NCI-H2196 (cell line): ENCODE results near the gene FBXL14.

Experiments
- DNase-seq: peaks from one replicate; lab custom pipeline; 2025; ENCODE audit not compliant: unreplicated experiment; lab: John Stamatoyannopoulos, UW

Gene FBXL14, protein sequence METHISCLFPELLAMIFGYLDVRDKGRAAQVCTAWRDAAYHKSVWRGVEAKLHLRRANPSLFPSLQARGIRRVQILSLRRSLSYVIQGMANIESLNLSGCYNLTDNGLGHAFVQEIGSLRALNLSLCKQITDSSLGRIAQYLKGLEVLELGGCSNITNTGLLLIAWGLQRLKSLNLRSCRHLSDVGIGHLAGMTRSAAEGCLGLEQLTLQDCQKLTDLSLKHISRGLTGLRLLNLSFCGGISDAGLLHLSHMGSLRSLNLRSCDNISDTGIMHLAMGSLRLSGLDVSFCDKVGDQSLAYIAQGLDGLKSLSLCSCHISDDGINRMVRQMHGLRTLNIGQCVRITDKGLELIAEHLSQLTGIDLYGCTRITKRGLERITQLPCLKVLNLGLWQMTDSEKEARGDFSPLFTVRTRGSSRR

DNA sequence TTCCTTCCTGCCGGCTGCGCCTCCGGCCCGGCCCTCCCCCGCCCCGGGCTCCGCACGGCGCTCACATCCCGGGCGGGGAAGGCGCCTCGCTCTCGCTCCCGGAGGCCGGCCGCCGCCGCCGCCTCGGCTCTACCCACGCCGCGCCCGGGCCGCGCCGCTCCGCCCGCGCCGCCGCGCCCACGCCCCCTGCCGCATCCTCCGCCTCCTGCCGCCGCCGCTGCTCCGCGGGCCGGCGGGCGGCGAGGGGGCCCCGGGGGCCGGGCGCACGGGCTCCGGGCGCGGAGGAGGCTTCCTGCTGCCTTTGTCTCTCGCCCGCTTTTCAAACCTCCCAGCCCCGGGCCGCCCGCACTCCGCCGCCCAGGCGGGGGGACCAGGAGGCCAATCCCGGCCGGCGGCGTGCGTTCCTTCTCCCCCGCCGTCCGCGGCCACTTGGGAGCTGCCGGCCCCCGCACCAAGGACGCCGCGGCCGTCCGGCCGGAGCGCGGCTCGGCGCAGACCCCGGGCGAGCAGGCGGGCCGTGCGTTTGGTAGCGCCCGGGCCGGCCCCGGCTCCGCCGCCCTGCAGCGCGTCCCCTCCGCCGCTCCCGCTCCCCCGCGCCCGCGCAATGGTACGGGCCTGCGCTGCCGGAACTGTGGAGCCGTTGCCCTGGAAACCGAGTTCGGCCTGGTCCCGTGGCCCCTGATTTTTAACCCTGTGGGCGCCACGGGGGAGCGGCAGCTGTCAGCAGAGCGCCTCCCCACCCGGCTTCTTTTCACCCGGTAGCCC is at the start of gene FBXL14:
Gene FBXL14, minus strand, starts transcription at position 321 of the 765 bp plus-strand sequence. CDS start 515 bp downstream, outside the sequence.
- DNase-seq: peak; percentile 77

DNA sequence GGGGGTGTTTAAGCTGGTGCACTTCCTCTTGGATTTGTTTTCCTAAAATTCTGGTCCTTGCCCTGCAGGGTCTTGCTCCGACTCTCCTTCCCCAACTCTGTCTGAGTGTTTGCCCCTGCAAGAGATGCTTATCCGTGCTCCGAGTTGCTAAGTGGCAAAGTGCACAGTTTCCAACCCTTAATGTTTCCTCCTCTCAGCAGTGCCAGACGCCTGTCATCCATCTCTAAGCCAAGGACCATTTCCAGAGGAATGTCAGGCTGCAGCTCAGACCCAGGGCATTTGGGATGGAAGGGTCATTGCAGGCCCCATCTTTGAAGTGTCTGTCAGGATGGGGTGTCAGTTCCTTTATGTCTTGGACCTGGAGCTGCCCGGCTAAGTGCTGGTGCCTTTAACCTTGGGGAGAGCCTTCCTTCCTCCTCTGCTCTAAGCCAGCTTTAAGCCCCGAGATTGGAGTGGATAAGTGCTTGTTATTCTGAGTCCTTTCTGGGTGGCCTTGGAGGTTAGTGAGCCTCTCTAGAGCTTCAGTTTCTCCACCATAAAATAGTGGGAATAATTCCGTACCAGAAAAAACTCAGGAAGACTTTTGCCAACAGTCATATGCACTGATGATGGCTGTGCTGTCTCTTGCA is 49.6 kb upstream of the FBXL14 start:
- DNase-seq: no peak

DNA sequence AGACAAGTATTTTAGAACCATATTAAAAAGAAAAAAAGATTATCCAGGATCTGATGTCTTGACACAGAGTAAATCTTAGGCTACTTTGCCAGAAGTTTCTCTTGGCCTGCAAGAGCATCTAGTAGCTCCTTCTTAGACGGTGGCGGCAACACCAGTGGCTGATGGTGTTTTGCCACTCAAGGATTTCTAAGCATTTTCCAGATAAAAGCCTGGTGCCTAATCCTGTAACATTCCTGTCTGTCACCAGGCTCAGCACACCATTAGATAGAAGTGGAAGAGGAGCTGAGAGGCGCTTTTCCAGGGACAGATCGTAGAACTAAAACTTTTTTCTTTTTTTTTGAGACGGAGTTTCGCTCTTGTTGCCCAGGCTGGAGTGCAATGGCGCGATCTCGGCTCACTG is 48.7 kb upstream of the FBXL14 start:
- no peak for DNase-seq

DNA sequence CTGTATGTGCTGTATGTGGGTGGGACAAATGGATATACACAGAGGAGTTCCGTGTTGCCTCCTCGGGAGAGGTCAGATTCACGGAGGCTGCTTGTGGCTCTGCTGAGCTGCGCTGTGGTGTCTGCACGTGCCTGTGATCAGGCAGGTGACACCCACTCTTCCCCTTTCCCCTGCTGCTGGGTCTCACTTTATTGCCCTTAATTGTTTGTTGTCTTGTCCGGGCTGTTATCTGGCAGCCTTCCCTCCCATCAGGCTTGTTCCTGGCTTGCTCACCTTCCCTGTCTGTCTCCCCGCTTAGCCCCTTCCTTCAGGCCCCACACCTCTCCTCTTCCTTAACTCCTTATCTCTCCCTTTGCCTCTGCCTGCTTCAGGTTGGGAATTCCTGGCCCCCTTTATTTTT is 48.1 kb upstream of the FBXL14 start:
- no peak for DNase-seq

DNA sequence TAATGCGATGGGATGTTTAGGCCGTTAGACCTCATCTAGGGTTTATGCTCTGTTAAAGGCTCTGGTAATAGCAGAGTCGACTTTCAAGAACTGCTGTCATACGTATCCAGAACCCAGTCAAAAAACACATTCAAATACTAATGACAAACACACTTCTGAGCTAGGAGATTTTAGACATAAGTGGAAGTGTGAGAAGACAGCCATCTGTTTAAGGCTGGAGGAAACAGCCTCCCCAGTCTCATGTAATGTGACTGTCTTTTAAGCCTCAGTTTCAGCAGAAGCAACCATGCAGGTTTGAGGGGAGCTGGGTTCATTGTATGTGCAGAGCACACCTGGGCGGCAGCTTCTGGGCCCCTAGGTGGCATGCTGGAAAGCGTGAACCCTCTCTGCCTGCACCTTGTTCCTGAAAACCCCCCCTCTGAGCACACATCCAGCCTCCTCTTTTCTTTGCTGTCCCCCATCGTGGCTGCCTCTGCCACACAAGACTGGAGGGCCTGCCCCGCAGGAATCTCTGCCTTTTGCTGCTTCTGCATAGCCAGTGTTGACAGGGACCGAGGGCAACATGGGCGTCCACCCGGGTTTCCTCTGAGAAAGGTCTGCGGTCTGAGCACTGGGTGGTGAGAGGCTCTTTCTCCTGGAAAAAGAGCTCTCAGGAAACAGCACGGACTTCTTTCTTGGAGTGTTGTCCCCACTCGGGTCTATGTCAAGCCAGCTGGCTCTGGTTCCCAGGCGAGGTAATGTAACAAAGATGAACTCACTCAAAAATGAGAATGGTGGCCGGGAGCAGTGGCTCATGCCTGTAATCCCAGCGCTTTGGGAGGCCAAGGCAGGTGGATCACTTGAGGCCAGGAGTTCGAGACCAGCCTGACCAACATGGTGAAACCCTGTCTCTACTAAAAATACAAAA is 46.2 kb upstream of the FBXL14 start:
- DNase-seq: no peak

DNA sequence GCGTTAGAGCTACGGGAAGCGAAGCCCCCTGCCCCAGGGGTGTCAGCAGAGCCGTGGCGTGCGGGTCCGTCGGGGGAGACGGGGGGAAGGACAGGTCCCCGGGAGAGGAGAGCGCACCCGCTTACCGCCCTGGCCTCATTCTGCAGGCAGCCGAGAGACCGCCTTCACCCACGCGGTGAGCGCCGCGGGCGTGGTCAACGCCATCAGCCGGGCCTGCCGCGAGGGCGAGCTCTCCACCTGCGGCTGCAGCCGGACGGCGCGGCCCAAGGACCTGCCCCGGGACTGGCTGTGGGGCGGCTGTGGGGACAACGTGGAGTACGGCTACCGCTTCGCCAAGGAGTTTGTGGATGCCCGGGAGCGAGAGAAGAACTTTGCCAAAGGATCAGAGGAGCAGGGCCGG is 45.2 kb upstream of the FBXL14 start:
- no peak for DNase-seq

DNA sequence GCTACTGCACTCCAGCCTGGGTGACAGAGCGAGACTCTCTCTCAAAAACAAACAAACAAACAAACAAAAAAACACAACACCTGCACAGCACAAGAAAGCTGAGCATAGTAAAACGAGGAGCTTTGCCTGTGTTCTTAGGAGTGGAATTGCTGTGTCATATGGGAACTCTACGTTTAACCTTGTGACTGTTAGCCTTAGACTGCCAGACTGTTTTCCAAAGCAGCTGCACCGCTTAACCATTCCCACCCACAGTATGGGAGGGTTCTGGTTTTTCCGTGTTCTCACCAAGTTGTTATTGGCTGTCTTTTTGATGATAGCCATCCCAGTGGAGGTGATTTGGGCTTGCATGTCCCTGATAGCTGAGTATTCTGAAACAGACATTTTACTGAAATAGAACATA is 43.8 kb upstream of the FBXL14 start:
- DNase-seq: no peak

DNA sequence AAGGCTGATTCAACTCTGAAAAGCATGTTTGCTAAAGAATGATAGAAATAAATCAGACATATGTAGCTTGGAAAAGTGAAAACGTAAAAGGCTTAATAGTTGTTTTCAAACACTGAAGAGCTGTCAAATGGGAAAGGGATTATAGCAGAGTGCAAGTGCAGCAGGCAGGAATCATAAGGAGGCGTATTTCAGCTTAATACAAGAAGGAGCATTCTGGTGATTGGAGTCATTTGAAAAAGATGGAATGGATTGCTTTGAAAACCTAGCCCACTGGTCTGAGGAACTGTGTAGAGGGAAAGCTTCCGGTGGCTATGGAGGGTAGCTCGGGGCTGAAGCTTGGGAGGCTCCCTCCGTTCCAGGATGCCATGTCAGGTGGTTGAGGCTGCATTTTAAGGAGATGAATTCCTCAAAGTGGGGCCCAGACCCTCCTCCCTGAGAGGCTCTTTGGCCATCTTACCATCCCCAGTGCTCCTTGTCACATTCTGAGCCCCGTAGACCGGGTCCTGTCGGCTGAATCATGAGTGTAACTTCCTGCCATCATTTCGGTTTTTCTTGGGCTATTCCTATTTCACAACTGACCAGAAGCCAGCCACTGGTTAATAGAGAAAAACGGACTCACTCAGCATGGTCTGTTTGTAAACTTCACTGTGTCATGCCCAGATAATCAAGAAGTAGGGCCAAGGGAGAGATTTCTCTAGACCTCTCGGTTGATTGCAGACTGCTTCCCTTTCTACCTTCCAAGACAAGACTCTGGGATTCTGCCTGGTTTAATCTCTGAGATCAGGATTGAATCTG is 41.1 kb upstream of the FBXL14 start:
- no peak for DNase-seq

DNA sequence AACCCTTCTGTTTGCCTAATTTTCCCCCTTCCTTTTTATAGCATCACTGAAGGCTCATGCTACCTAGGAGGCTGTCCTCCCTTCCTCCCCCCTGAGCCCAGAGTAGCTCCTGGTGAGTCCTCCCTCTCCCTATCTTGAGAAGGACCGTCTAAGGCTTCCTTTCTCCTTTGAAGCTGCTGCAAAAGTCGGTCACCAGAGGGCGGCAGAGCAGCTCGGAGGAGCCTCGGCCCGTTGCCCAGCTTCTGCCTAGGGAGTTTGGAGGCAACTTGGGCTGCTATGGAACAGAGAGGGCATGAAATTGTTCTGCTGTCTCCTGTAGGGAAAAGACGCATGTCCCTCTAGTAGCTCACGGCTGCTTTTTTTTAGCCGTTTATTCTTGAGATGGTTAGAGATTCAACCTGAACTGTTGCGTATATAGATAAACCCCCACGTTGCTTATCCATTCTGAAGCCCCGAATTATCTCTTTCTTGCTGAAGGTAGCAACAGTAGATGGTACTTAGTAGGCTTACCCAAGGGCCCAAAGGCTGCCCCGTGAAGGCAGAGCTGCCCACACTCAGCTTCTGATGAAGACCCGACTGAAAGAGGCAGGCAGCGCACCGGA is 40.3 kb upstream of the FBXL14 start:
- DNase-seq: peak; percentile 60

DNA sequence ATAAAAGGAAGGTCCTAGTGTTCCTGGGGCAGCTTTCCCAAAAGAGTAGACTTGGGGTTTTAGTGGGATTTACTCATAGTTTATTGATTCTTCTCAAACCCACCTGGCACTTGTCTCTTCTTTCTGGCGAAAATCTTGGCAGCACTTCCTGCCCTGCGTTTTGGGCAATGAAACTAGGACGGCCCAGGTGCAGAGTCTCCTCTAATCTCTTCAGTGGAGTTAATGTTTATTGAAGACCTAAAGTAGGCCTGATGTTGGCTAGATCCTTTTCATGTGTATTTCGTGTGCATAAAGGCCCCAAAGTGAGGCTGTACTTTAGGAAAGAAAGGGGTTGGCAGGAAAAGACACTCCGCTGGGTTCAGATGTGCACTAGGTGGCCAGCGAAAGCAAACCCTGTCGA is 39.8 kb upstream of the FBXL14 start:
- DNase-seq: no peak

DNA sequence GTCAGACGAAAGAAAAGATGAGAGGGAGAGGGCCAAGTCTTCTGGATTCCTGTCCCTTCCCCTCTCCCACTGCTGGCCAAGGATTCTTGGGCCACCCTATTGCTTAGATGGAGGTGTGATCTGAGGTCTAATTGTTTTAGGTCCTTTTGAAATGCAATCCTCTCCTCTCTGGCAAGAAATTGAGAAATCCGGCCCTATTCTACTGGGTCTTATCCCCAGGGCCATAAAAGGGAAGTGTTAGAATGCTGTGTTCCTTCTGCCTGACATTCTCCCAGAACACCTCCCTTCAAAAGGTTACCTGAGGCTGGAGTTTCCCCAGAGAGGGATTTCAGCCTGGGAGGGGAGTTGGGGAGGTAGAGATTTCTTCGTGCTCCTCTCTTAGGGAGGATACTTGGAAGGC is 39.1 kb upstream of the FBXL14 start:
- DNase-seq: no peak

DNA sequence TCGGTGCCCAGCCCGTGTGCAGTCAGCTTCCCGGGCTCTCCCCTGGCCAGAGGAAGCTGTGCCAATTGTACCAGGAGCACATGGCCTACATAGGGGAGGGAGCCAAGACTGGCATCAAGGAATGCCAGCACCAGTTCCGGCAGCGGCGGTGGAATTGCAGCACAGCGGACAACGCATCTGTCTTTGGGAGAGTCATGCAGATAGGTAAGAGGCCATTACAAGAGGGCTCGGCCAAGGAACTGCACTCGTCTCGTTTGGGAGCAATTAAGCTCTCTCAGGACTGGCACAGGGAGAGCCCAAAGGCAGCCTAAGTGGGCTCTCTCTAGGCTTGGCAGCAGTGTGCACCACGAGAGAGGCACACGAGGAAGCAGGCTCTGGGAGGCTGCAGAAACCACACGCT is 38.3 kb upstream of the FBXL14 start:
- no peak for DNase-seq

DNA sequence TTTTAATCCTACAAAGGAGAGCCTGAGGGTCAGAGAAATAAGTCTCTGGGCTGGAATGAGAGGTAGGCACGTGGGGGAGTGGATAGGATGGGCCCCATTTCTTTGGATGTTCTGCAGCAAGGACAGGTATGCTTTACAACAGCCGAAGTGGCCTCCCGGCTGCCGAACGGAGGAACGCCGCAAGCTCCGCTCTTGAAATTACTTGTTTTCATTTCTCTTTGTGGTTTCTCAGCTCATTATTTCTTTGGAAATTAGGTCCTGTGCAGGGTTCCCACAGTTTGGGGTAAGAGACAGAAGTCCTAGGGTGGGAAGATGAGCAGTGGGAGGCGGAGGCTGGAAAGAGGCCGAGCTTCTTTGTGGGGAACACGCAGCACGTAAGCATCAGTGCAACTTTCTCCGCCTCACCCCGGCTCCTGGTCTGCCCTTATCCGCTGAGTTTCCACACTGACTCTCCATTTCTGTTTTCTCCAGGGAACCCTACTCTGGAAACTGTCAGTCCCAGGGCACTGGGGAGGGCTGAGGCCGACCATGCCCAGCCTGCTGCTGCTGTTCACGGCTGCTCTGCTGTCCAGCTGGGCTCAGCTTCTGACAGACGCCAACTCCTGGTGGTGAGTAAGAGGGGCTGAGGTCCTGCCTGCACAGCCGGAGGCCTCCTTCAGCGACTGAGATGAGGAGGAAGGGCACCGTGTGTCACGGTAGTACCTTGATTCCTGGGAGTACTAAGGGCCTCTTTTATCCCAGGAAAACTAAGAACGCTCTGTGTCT is 36.6 kb upstream of the FBXL14 start:
- no peak for DNase-seq

DNA sequence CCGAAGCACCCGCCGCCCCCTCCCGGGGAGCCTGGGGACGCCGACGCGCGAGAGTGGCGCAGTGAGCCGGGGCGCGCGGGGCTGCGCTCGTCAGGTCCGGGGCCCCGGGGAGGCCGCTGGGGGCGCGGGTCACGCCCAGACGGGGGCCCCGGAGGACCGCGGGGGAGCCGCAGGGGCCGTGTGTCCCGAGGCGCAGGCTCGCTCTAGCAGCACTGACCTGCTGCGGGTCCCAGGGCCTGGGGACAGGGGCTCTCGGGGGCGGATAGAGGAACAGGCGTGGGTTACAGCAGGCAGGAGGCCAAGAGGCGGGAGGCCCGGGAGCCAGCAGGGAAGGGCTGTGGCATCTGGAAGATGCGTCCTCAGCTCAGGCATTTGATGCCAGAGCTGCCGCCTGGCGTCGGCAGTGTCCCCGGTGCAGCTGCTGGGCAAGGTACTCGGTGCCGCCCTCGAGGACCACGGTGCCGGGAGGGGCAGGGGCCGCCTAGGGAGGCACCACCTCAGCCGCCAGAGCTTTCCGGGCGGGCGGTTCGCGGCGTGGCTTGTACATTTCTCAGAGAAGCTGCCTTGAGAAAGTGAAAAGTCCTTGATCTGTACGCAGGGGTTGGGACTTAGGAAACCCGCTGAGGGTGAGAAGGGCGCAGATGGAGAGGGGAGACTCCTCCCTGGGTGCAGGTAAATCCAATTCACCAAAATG is 35.9 kb upstream of the FBXL14 start:
- peak; percentile 17 for DNase-seq

DNA sequence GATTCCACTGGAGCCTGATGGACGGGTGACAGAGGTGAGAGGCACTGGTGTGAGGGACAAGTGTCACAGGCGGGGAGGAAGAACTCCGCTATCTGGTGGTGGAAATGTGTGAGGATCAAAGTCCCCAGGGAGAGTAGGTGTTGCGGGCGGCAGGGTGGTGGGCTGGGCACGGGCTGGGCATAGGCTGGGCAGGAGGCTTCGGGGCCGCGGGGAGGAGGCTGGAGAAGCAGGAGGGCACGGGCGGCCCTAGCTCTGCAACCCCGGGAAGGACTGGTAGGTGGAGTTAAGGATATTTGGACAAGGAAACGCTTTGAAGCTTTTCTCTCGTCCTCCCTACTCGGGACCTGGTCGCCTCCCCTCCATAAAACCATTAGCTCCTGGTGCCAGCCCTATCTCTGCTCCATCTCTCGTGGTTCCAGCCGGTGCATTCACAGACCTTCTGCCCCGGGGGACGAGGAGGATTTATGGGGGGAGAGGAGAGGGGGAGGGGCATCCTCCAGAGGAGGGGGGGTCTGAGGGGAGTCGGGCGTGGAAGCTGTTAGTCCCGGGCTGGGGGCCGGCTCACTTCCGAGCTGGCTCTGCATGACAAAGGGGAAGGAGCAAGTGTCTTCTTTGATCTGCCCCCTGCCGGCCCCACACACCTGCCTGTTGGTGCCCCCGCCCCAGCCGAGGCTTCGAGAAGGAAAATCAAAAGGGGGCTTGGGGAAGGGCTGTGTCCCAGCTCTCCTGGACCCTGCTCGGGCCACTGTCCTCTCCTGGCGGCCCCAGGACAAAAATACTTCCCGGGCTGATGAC is 35.2 kb upstream of the FBXL14 start:
- DNase-seq: no peak

DNA sequence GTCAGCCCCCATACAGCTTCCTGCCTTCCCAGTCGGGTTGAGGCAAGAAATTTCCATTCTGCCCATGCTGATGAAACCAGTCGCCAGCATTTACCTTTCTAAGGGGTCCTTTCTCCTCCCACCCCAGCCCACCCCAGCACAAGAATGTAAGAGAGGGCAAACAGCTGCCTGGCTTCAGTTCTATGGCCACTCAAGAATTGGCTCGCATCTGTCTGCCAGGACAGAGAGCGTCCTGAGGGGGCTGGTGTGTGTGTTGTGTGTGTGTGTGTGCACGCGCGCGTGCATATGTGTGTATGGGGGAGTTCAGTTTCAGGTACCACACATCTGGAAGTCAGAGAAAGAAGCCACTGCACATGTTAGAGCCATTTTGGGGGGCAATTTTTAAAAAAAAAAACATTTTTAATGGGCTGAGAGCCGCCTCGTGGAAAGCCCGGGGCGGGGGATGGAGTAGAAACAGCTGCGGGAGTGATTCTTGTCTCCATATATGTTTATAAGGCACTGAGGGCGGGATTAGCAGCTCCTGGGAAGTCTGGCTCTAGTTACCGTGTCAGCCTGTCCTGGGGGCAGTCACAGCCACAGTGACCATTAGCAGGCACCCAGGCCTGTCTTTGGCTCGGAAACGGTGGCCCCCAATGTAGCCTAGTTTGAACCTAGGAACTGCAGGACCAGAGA is 34.4 kb upstream of the FBXL14 start, which contains the start of gene WNT5B:
Gene WNT5B, plus strand, starts transcription at position 566 of the 672 bp plus-strand sequence. CDS start 2,124 bp downstream, outside the sequence.
- DNase-seq: no peak

DNA sequence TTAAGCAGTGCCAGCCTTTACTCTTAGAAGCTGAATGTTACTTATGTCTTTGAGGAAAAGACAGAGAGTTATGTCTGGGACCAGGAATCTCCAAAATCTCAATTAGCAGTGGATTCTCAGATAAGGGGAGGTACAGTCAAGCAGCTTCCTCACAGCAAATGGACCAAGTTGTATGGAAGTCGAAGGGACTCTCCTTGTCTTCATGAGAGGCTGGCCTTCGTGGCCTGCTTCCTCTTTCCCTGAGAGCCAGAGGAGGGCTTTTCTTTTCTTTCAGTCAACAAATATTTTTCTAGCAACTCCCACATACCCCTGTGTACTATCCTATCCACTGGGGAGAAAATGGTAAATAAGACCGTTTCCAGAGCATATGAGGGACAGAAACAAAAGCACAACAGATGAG is 28.0 kb upstream of the FBXL14 start:
- DNase-seq: no peak
